Skeletal muscle tissue (tissue), 4 donors: ENCODE measurements around the gene YBX1. TPM values are rescaled to one million over a fixed set of nuclear protein-coding genes. Genes with fewer than 3 reads are reported as not detected.

ENCODE experiments used
- H3K27ac ChIP-seq: one replicate; pipeline ENCODE4 v1.7.0; 2013; ENCODE audit warnings: mild to moderate bottlenecking, low read depth, low read length, inconsistent platforms
- H3K27me3 ChIP-seq, 3 donors: one replicate each; pipeline ENCODE4 v1.7.0; 2013; ENCODE audit warnings: low read length in 3 of 3; ENCODE audit not compliant: control insufficient read depth in 3 of 3, insufficient read depth in 3 of 3
- H3K36me3 ChIP-seq, 3 donors: one replicate each; pipeline ENCODE4 v1.7.0; 2013; ENCODE audit warnings: low read length in 3 of 3; ENCODE audit not compliant: control insufficient read depth in 3 of 3, insufficient read depth in 3 of 3
- H3K4me1 ChIP-seq, 3 donors: one replicate each; pipeline ENCODE4 v1.7.0; 2013; ENCODE audit warnings: low read length in 3 of 3, mild to moderate bottlenecking in 3 of 3; ENCODE audit not compliant: control insufficient read depth in 3 of 3, insufficient read depth in 3 of 3
- H3K4me3 ChIP-seq, 3 donors: one replicate each; pipeline ENCODE4 v1.7.0; 2013; ENCODE audit warnings: low read length in 3 of 3
- H3K9ac ChIP-seq, 3 donors: one replicate each; pipeline ENCODE4 v1.7.0; 2013; ENCODE audit warnings: low read length in 3 of 3, mild to moderate bottlenecking in 3 of 3, moderate library complexity in 2 of 3, low read depth in 1 of 3
- H3K9me3 ChIP-seq, 3 donors: one replicate each; pipeline ENCODE4 v1.7.0; 2013; ENCODE audit warnings: low read length in 3 of 3; ENCODE audit not compliant: control insufficient read depth in 3 of 3
- total RNA-seq: library from RNA; depleted of rRNA; stranded (reverse); fragments of >200 nt; gene quantifications from one replicate; pipeline ENCODE4 v1.2.3, GENCODE V29; 2014
- donor health status: Osteomylitis.

The YBX1 gene
- total RNA-seq, 1 donor from 2014 or later, result 403 TPM

- H3K9me3 ChIP-seq, result no peaks in the 10 kb centered on the region
- no peaks in the 10 kb centered on the region for H3K36me3 ChIP-seq
- no peaks in the 10 kb centered on the region for H3K27me3 ChIP-seq
- H3K27ac ChIP-seq, result no peak overlapping the region
- no peak overlapping the region for H3K4me3 ChIP-seq
- peaks cover 0 to 9% (median 2%) of the 10 kb centered on the region in 3 donors for H3K4me1 ChIP-seq
- no peak overlapping the region for H3K9ac ChIP-seq
These were observed 50.0 kb downstream of the YBX1 start for GRCh38 chr1:42732126-42732680.

DNA sequence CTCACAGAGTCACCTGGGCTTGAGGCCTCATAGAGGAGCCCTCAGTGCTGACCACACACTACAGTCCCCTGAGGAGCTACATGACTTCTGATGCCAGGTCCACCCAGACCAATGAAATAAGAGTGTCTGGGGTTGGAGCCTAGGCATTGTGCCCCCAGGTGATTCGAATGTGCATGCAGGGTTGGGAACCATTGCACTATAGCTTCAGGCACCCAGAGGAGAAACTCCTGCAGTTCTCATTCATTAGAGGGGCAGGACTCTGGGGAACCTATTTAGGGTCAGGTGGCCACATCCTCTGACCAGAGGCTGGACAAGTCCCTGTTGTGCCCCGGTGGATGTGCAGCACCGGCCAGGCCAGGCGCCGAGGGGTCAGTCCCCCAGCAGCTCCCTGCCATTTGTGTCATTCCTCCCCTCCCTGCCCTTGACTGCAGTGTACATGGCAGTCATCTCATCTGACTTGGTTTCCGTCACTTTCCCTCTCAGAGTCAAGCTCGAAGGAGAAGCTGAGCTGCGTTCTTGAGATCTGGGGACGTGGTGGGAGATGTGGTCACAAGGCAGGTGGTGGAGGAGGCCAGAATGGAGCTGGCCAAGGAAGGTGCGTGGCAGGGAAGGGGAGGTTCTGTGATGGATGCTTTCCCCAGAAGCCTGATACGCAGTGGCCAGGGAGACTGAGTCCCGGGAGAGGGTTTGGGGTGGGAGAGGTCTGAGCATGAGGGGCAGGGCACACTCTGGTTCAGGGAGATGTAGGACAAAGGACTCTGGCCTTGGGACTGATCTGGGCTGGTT lies 51.4 kb downstream of the YBX1 start:
- no peak overlapping the region for H3K27ac ChIP-seq
- no peaks in the 10 kb centered on the region for H3K9me3 ChIP-seq
- H3K4me1 ChIP-seq, result peaks cover 0 to 12% (median 2%) of the 10 kb centered on the region in 3 donors
- no peak overlapping the region for H3K4me3 ChIP-seq
- H3K36me3 ChIP-seq, result no peaks in the 10 kb centered on the region
- no peaks in the 10 kb centered on the region for H3K27me3 ChIP-seq
- H3K9ac ChIP-seq, result no peak overlapping the region

DNA sequence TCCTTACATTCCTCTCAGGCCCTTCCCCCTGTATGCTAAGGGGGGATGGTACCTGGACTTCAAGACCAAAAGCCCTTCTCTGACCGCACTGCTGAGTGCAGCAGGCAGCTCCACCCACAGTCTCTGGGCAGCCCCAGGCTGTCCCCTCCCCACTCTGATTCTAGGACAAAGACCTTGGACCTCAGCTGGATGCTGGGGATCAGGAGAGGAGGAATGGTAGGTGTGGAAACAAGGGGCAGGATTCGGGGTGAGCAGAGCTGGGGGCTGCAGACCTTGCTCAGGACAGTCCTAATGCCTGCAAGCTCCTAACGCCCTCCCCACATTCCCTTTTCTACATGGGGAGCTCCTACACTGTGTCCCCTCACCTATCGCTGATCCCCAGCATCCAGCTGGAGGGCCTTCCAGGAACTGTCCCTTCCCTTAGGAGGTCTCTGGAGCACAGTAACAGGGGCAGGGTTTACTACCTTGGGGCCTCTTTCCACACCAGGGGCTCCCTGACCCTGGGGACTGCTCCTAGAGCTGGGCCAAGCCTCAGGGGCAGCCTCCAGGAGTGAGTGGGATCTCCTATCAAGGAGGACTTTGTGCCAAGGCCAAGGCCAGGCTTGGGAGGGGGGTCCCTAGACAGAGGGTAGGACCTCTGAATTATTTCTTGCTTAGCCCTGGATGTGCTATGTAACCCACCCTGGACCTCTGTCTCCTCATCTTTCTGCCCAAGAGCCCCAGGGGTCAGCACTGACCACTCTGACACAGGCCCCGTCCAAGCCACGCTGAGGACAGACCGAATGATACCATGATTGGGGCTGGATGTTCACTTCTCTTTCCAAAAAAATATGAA lies 52.2 kb downstream of the YBX1 start:
- Histone ChIP-seq H3K27ac (no peak overlapping the region), H3K4me3 (no peak overlapping the region), H3K4me1 (peaks cover 0 to 12% (median 2%) of the 10 kb centered on the region in 3 donors), H3K9ac (no peak overlapping the region), H3K27me3 (no peaks in the 10 kb centered on the region), H3K36me3 (no peaks in the 10 kb centered on the region), H3K9me3 (no peaks in the 10 kb centered on the region)

DNA sequence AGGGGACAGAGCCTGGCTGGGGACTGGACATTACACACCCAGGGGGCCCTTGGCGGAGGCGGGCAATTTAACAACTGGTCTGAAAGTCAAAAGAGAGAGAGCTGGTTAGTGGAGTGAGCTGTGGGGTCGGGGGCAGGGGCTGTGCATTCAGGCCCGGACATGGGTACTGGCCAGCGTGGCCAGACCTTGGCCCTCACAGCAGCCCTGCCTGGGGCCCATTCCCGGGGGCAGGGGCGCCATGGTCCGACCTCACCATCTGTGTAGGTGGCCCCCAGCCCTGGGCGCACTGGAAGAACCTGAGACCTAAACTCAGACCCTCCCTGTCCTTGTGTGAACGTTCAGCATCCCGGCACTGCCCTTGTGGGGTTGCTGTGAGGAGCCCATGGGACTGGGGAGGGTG lies 52.8 kb downstream of the YBX1 start:
- H3K9me3 ChIP-seq, result no peaks in the 10 kb centered on the region

DNA sequence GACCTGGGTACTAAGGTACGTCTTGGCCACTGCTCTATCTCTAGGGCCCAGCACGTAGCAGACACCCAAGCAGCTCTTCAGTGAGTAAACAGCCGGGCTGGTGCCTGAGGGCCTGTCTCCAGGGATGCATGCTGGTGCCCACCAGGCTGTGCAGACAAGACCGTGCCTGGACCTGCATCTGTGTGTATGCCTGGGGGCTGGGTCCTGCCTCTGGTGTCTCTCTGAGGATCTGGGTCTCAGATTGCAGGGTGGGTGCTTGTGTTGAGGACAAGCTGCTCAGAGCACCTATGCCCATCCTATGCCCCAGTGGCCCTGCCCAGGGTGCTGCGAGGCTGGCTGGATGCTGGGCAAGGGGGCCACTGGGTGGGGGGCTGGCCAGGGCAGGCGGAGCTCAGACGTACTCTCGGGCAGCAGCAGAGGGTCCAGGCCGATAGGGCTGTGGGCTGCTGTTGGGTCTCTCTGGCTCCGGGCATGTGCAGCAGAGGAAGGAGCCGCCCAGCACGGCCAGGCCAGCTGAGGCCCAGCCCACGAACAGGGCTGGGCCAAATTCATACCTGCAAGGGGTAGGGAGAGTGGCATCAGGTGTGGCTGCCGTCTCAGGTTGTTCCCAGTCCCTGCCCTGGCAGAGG lies 53.4 kb downstream of the YBX1 start:
- no peak overlapping the region for H3K27ac ChIP-seq

More for the DNA sequence above, 52.8 kb downstream of the YBX1 start:
- Histone ChIP-seq H3K36me3 (no peaks in the 10 kb centered on the region), H3K4me3 (no peak overlapping the region), H3K4me1 (peaks cover 0 to 12% (median 2%) of the 10 kb centered on the region in 3 donors), H3K9ac (no peak overlapping the region), H3K27me3 (no peaks in the 10 kb centered on the region), H3K27ac (no peak overlapping the region)

GRCh38 chr1:42736152-42736551 lies 53.9 kb downstream of the YBX1 start:
- Histone ChIP-seq H3K9me3 (no peaks in the 10 kb centered on the region), H3K4me1 (peaks cover 0 to 12% (median 2%) of the 10 kb centered on the region in 3 donors), H3K9ac (no peak overlapping the region), H3K27ac (no peak overlapping the region), H3K36me3 (no peaks in the 10 kb centered on the region), H3K27me3 (no peaks in the 10 kb centered on the region), H3K4me3 (no peak overlapping the region)

More for the DNA sequence above, 53.4 kb downstream of the YBX1 start:
- Histone ChIP-seq H3K9ac (no peak overlapping the region), H3K27me3 (no peaks in the 10 kb centered on the region), H3K4me1 (peaks cover 0 to 12% (median 2%) of the 10 kb centered on the region in 3 donors), H3K4me3 (no peak overlapping the region), H3K9me3 (no peaks in the 10 kb centered on the region), H3K36me3 (no peaks in the 10 kb centered on the region)

GRCh38 chr1:42736571-42737200 lies 54.5 kb downstream of the YBX1 start:
- Histone ChIP-seq H3K9me3 (no peaks in the 10 kb centered on the region), H3K9ac (no peak overlapping the region), H3K4me1 (peaks cover 0 to 12% (median 2%) of the 10 kb centered on the region in 3 donors), H3K36me3 (no peaks in the 10 kb centered on the region), H3K27ac (no peak overlapping the region), H3K4me3 (no peak overlapping the region), H3K27me3 (no peaks in the 10 kb centered on the region)

DNA sequence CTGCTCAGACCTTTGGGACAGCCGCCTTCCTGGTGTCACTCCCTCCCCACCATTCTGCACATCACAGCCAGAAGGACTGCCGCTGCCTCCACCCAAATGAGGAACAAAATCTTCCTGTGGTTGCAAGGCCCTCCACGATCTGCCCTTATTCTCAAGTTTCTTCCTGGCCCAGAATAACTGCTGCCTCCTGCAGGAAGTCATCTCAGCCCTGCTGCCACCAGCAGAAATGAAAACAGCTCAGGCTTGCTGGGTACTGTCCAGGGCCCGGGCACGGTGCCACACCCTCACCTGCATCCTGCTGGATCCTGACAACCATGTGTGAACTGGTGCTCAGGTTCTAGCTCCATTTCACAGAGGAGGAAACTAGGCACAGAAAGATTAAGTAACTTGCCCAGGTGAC lies 55.0 kb downstream of the YBX1 start:
- Histone ChIP-seq H3K27me3 (no peaks in the 10 kb centered on the region), H3K9ac (no peak overlapping the region), H3K27ac (no peak overlapping the region), H3K36me3 (no peaks in the 10 kb centered on the region), H3K9me3 (no peaks in the 10 kb centered on the region), H3K4me1 (peaks cover 0 to 12% (median 2%) of the 10 kb centered on the region in 3 donors), H3K4me3 (no peak overlapping the region)

- Histone ChIP-seq H3K27me3 (no peaks in the 10 kb centered on the region), H3K36me3 (no peaks in the 10 kb centered on the region), H3K27ac (no peak overlapping the region), H3K4me3 (no peak overlapping the region), H3K4me1 (peaks cover 0 to 12% (median 2%) of the 10 kb centered on the region in 3 donors), H3K9me3 (no peaks in the 10 kb centered on the region), H3K9ac (no peak overlapping the region)
These were observed 55.9 kb downstream of the YBX1 start for GRCh38 chr1:42737986-42738677.
